Measurements from ENCODE around the gene SMIM20.

GRCh38 chr4:25953740-25954139, 39.7 kb downstream of the SMIM20 start:
- TF ChIP-seq CTCF (IDR thresholded peaks at IDR 0.05; ENCODE audit: borderline replicate concordance, extremely low read depth, low read length, poor library complexity, severe bottlenecking) (no peak), EZH2 (IDR thresholded peaks at IDR 0.05; ENCODE audit: borderline replicate concordance, low read depth, low read length, severe bottlenecking) (no peak)
